BLaER1 (cell line): ENCODE measurements around the gene JOSD2.

Experiments used
- H3K27ac ChIP-seq: shearing (Covaris generic); formaldehyde crosslinking; 2 replicates; pipeline ENCODE4 v1.8.1; 2022
- H3K27me3 ChIP-seq: shearing (Covaris generic); formaldehyde crosslinking; 2 replicates; pipeline ENCODE4 v1.8.1; 2022
- H3K36me3 ChIP-seq: shearing (Covaris generic); formaldehyde crosslinking; 2 replicates; pipeline ENCODE4 v1.8.1; 2022
- H3K4me1 ChIP-seq: shearing (Covaris generic); formaldehyde crosslinking; 2 replicates; pipeline ENCODE4 v1.8.1; 2022
- H3K4me2 ChIP-seq: shearing (Covaris generic); formaldehyde crosslinking; 2 replicates; pipeline ENCODE4 v1.8.1; 2022
- H3K4me3 ChIP-seq: shearing (Covaris generic); formaldehyde crosslinking; 2 replicates; pipeline ENCODE4 v1.8.1; 2022
- H3K9ac ChIP-seq: shearing (Covaris generic); formaldehyde crosslinking; 2 replicates; pipeline ENCODE4 v1.8.1; 2022
- H3K9me3 ChIP-seq: shearing (Covaris generic); formaldehyde crosslinking; 2 replicates; pipeline ENCODE4 v1.8.1; 2022
- H4K20me1 ChIP-seq: shearing (Covaris generic); formaldehyde crosslinking; 2 replicates; pipeline ENCODE4 v1.8.1; 2022
- Cebpa-rat ChIP-seq: shearing (Covaris generic); IDR thresholded peaks from 2 replicates; pipeline ENCODE4 v1.8.1; 2022

The JOSD2 gene, protein sequence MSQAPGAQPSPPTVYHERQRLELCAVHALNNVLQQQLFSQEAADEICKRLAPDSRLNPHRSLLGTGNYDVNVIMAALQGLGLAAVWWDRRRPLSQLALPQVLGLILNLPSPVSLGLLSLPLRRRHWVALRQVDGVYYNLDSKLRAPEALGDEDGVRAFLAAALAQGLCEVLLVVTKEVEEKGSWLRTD

DNA sequence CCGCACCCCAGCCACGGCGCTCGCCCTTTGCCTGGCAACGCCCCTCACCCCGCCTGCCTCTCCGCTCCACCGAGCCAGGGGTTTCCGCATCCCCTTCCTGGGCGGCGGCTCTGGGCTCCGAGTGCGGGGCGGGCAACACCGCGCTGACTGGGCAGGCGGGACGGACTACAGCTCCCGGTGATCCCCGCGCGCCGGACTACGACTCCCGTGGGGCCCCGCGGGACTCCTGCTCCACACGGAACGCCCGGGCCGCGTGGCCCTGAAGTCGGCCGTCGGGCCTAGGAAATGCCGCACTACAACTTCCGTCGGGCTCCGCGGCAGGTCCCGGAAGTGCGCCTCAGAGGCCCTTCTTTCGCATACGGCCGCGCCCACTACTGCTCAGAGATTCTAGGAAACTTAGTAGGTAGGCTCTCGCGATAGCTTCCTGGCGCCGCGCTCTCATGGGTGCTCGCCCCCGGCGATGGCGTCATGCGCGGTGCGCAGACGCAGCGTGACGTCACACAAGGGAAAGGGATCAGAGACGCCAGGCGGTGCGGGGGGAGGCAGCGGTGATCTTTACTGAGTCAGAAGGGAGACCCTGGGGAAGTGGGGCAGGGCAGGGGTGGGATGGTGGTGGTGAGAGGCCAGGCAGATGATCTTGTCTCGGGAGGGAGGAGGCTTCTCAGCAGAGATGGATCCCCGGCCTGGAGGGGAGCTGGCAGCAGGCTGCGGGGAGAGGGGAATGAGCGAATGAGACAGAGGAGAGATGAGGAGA lies at the start of gene JOSD2:
TSS of gene JOSD2 (minus strand) at position 123 of the 754 bp plus-strand sequence. CDS start 760 bp downstream, outside the sequence.
- Histone ChIP-seq H3K4me3 (peak within 1 kb of the TSS; percentile 69), H3K27me3 (no peaks in the 10 kb centered on the region), H4K20me1 (no peaks in the 10 kb centered on the region), H3K4me2 (peak within 1 kb of the TSS; percentile 88), H3K27ac (peak within 1 kb of the TSS; percentile 89), H3K36me3 (no peaks in the 10 kb centered on the region), H3K4me1 (peaks cover 79% of the 10 kb centered on the region), H3K9me3 (no peaks in the 10 kb centered on the region), H3K9ac (peak within 1 kb of the TSS; percentile 80)
- no peak for TF ChIP-seq Cebpa-rat

DNA sequence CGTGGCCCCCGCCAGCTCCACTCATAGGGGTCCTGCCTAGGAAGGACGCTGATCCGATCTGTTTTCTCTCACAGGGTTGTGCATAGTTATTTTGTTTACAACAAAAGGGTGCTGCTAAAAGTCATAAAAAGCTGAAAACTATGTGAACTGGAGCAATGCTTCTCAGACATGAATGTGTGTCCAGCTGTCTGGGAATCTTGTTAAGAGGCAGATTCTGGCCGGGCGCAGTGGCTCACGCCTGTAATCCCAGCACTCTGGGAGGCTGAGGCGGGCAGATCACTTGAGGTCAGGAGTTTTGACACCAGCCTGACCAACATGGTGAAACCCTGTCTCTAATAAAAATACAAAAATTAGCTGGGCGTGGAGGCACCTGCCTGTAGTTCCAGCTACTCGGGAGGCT lies 48.6 kb upstream of the JOSD2 start:
- Histone ChIP-seq H3K36me3 (no peaks in the 10 kb centered on the region), H3K4me1 (peaks cover 26% of the 10 kb centered on the region), H3K27me3 (peaks cover 27% of the 10 kb centered on the region), H3K4me2 (no peak overlapping the region), H3K9me3 (no peaks in the 10 kb centered on the region), H4K20me1 (peaks cover under 1% of the 10 kb centered on the region; the same call in 1 of the 2 replicates), H3K9ac (no peak overlapping the region), H3K27ac (no peak overlapping the region), H3K4me3 (no peak overlapping the region)
- TF ChIP-seq Cebpa-rat: no peak

DNA sequence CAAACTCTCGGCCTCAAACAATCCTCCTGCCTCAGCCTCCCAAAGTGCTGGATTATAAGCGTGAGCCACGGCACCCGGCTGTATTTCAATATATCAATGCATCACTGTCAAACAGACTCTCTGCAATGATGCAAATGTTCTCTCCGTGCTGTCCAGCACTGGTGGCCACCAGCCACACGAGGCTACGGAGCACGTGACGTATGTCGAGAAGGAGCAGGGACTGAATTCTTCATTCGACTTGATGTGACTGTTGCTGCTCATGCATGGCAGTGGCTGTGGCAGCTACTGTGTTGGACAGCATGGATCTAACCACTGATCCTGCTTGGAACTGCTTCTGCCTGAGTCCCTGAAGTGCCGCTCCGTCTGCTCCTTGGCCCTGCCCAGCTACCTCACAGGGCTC lies 47.5 kb upstream of the JOSD2 start:
- Histone ChIP-seq H4K20me1 (no peaks in the 10 kb centered on the region), H3K4me3 (no peak overlapping the region), H3K9ac (no peak overlapping the region), H3K9me3 (no peaks in the 10 kb centered on the region), H3K36me3 (no peaks in the 10 kb centered on the region), H3K4me2 (no peak overlapping the region), H3K27ac (no peak overlapping the region), H3K4me1 (peaks cover 29% of the 10 kb centered on the region), H3K27me3 (peaks cover 15% of the 10 kb centered on the region)
- TF ChIP-seq Cebpa-rat: no peak

DNA sequence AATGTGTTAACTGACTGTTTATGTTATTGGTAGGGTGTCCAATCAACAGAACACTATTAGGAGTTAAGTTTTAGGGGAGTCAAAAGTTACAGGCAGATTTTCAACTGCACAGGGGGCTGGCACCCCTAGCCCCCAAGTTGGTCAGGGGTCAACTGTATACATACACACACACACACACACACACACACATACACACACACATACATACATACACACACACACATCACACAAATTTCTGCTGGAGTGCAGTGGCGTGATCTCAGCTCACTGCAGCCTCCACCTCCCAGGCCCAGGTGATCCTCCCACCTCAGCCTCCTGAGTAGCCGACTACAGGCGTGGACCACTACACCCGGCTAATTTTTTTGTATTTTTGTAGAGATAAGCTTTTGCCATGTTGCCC lies 47.0 kb upstream of the JOSD2 start:
- Histone ChIP-seq H3K27ac (no peak overlapping the region), H3K9me3 (no peaks in the 10 kb centered on the region), H3K4me2 (no peak overlapping the region), H3K9ac (no peak overlapping the region), H3K4me3 (no peak overlapping the region), H3K27me3 (peaks cover 11% of the 10 kb centered on the region; the same call in 1 of the 2 replicates), H3K4me1 (peaks cover 29% of the 10 kb centered on the region), H3K36me3 (no peaks in the 10 kb centered on the region), H4K20me1 (no peaks in the 10 kb centered on the region)
- no peak for TF ChIP-seq Cebpa-rat

DNA sequence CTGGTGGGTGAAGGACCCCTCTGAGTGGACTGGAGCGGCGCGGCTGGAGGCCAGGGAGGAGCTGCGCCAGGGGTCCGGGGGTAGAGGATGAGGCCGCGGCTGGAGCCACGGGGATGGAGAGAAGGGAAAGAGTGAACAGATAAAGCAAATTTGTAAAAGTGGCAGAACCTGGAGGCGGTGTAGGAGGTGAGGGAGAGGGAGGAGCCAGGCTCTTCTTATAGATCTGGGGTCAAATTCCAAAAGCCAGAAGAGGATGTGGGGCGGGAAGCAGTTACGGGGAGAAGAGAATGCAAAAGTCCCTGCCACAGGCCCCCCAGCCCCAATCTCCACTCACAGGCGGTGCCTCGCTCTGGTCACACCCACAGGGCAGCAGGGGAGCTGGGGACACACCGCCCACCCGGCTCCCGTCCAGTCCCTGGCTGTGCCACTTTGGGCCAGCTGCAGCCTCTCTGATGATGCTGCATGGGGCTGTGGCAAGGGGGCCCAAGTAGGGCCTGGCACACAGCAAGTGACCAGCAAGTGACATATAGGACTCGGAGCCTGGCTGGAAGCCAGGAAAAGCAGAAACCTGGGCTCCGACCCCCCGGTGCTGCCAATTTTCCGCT lies 46.1 kb upstream of the JOSD2 start:
- no peaks in the 10 kb centered on the region for H4K20me1 ChIP-seq
- peak overlapping the region; percentile 87 for H3K4me2 ChIP-seq
- peak overlapping the region; percentile 55 for H3K27ac ChIP-seq
- peak overlapping the region; percentile 71 for H3K4me3 ChIP-seq
- no peaks in the 10 kb centered on the region for H3K36me3 ChIP-seq
- TF ChIP-seq Cebpa-rat: no peak
- H3K9ac ChIP-seq: peak overlapping the region; percentile 60
- H3K4me1 ChIP-seq: peaks cover 32% of the 10 kb centered on the region
- peaks cover 18% of the 10 kb centered on the region; the same call in 1 of the 2 replicates for H3K27me3 ChIP-seq
- no peaks in the 10 kb centered on the region for H3K9me3 ChIP-seq

DNA sequence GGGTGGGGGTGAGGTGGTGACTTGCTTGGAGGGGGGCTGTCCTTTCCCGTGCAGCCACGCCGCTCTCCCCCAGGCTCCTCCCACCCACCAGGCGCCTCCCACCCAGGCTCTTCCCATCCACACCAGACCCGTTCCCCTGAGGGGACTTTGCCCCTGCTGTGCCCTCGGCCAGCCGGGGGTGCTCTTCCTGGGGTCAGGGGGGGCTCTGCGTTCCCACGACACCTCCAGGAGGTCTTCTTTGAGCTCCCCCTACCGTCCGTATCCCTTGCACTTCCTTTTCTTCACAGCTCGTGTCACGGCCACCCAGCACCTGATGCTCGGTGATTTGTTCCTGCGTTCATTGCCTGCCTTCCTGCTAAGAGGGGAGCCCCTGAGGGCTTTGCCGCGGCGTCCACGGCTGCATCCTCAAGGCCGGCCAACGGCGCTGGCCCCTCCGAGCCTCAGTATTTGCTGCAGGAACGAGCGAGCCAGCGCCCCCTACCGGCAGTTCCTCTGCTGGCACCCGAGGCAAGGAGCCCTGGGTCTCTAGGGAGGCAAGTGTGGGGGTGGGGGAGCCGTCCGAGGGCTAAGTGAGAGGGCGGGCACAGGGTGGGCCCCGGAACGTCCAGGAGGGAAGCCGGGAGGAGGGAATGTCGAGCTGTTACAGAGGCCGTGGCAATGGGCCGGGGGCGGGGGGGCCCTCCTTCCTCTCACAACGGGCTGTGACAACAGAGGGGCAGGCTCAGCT lies 45.5 kb upstream of the JOSD2 start:
- peak overlapping the region; percentile 60 for H3K9ac ChIP-seq
- no peak for TF ChIP-seq Cebpa-rat
- H3K27ac ChIP-seq: peak overlapping the region; percentile 55
- H3K27me3 ChIP-seq: peaks cover 24% of the 10 kb centered on the region; the same call in 1 of the 2 replicates
- H4K20me1 ChIP-seq: no peaks in the 10 kb centered on the region
- peak overlapping the region; percentile 87 for H3K4me2 ChIP-seq
- H3K36me3 ChIP-seq: no peaks in the 10 kb centered on the region
- H3K4me1 ChIP-seq: peaks cover 38% of the 10 kb centered on the region
- H3K4me3 ChIP-seq: peak overlapping the region; percentile 71
- no peaks in the 10 kb centered on the region for H3K9me3 ChIP-seq

DNA sequence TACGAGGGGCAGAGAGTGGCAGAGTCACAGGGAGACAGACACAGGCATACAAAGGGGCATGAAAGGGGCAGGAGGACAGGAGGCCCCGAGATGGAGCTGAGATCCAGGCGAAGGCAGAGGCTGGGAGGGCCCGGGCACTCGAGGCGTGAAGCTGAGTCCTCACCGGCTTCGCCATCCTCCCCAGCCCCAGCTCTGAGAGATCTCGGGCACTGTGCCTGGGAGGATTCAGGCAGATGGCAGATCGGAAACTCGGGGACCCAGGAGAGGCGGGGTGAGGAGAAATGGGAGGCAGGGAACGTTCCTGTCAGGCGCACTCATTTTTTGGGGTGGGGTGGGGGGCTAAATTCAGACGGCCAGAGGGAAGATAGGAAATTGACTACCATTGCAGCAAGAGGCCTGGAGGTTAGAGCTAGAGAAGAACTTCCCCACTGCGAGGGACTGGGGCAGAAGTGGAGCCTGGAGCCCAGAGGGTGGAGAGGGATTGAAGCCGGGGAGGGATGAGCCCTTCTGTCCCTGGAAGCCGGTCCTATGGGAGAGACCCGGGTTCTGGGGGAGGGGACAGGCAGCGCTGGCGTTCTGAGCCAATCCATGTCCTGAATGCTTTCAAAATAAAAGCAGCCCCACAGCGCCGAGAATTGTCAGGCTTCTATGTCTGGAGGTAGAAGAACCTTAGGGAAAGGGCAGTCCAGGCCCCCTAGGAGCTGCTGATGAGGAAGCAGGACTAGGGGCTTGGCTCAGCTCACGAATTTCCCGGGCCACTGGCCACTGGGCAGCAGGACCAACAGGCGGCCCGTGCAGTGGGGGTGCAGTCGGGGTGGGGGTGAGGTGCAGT lies 44.7 kb upstream of the JOSD2 start:
- peak overlapping the region; percentile 87 for H3K4me2 ChIP-seq
- H3K4me1 ChIP-seq: peaks cover 44% of the 10 kb centered on the region
- H3K27me3 ChIP-seq: peaks cover 32% of the 10 kb centered on the region; the same call in 1 of the 2 replicates
- no peaks in the 10 kb centered on the region for H3K36me3 ChIP-seq
- H3K27ac ChIP-seq: no peak overlapping the region
- peak overlapping the region; percentile 71 for H3K4me3 ChIP-seq
- no peaks in the 10 kb centered on the region for H3K9me3 ChIP-seq
- TF ChIP-seq Cebpa-rat: no peak
- no peak overlapping the region for H3K9ac ChIP-seq
- no peaks in the 10 kb centered on the region for H4K20me1 ChIP-seq

DNA sequence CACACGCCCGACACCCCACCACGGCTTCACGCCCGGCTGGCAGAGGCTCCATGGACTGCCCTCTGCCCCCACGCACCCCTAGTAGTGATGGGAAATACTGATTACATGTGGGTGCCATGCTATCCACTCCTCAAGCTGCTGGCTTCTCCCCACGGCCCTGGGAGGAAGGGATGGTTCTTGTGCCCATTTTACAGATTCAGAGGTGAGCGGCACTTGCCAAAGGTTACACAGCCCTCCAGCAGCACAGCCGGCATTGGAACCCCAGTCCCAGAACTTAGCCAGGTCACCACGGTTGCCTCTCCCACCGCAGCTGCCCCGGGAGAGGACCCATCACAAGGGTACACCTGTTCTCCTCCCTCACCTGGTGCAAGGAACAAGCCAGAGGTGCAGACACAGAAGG lies 44.0 kb upstream of the JOSD2 start:
- no peak overlapping the region for H3K4me3 ChIP-seq
- H4K20me1 ChIP-seq: no peaks in the 10 kb centered on the region
- H3K27me3 ChIP-seq: peaks cover 38% of the 10 kb centered on the region; the same call in 1 of the 2 replicates
- no peak for TF ChIP-seq Cebpa-rat
- peaks cover 48% of the 10 kb centered on the region for H3K4me1 ChIP-seq
- 0 out of 2 replicates have a peak overlapping the region, but pooled peaks have one; percentile 9 for H3K4me2 ChIP-seq
- no peak overlapping the region for H3K27ac ChIP-seq
- H3K9me3 ChIP-seq: no peaks in the 10 kb centered on the region
- no peak overlapping the region for H3K9ac ChIP-seq
- no peaks in the 10 kb centered on the region for H3K36me3 ChIP-seq

DNA sequence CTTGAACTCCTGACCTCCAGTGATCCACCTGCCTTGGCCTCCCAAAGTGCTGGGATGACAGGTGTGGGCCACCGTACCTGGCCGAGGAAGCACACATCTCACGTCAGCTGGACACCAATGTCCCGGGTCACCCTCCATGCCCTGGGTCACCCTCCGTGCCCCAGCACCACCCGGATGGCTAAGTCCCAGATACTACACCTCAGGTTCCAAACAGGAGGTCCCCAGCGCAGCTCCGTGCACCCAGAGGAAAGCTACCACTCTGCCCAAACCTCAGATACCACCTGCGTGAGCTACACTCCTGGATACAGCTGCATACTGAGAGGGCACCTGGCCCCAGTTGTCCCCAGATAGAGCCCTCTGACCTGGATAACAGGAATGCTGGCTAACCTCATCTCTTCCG lies 43.2 kb upstream of the JOSD2 start:
- Histone ChIP-seq H3K4me1 (peaks cover 50% of the 10 kb centered on the region), H3K4me2 (no peak overlapping the region), H3K9ac (no peak overlapping the region), H3K36me3 (no peaks in the 10 kb centered on the region), H3K9me3 (no peaks in the 10 kb centered on the region), H3K27ac (no peak overlapping the region), H4K20me1 (no peaks in the 10 kb centered on the region), H3K27me3 (peaks cover 46% of the 10 kb centered on the region; the same call in 1 of the 2 replicates), H3K4me3 (no peak overlapping the region)
- no peak for TF ChIP-seq Cebpa-rat
